ENCODE results near the gene NOP56.

The NOP56 gene, protein sequence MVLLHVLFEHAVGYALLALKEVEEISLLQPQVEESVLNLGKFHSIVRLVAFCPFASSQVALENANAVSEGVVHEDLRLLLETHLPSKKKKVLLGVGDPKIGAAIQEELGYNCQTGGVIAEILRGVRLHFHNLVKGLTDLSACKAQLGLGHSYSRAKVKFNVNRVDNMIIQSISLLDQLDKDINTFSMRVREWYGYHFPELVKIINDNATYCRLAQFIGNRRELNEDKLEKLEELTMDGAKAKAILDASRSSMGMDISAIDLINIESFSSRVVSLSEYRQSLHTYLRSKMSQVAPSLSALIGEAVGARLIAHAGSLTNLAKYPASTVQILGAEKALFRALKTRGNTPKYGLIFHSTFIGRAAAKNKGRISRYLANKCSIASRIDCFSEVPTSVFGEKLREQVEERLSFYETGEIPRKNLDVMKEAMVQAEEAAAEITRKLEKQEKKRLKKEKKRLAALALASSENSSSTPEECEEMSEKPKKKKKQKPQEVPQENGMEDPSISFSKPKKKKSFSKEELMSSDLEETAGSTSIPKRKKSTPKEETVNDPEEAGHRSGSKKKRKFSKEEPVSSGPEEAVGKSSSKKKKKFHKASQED

DNA sequence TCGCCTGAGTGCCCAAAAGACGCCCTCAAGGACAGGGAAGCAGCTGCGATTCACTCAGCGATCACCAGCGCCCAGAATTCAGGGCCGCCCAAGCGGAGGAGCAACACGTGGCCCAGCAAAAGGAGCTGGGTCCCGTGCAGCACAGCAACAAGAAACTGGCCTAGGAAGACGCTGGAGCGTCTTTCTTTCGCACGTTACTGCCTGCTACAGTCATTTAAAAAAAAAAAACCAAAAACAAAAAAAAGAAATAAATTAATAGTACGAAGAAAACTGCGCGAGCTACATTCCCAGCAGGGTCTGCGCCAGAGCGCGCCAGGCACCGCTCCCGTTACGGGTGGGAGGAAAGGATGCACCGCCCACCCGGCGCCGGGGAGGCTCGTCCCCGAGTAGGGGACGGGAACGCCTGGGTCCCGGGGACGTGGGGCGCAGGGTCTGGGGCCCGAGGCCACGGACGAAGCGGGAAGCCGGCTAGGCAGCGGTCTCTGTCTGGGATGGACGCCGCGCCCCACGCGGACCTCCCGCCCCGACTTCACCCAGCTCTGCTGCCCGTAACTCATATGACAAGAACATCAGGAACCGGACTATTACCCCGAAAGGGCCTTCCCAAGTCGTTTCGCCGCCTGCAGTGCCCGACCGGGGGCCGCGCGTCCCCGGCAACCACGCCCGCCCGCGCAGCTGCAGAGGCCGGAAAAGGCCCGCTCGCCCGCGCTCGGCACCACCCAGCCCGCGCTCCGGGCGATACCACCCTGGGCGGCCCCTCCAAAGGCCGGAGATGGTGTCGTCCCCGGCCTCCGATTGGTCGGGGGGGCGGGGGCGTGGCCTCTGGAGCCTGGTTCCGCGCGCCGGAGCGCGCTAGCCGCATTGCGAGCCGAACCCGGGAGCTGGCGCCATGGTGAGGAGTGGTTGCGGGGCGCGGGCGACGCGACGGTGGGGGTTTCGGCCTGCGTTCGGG lies at the start of gene NOP56:
Gene NOP56, plus strand, starts transcription at position 861 of the 952 bp plus-strand sequence. Its CDS starts 29 bp downstream, at position 890.
- peak; percentile 84 for DNase-seq

DNA sequence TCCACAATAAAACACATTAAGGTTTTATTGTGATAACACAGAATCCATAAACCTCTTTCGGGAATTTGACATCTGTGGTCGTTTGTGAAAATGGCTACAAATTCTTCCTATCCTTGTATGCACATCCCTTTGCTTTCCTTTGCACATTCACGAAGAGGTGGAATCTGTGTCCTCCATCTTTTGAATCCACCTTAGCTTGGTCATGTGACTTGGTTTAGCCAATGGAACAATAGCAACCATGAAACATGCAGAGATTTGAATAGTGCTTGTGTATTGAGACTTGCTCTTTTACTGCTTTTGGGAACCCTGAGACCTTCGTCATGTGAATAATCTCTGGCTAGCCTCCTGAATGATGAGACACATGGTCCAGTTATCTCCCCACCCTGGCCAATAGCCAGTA lies 49.7 kb upstream of the NOP56 start:
- no peak for DNase-seq

DNA sequence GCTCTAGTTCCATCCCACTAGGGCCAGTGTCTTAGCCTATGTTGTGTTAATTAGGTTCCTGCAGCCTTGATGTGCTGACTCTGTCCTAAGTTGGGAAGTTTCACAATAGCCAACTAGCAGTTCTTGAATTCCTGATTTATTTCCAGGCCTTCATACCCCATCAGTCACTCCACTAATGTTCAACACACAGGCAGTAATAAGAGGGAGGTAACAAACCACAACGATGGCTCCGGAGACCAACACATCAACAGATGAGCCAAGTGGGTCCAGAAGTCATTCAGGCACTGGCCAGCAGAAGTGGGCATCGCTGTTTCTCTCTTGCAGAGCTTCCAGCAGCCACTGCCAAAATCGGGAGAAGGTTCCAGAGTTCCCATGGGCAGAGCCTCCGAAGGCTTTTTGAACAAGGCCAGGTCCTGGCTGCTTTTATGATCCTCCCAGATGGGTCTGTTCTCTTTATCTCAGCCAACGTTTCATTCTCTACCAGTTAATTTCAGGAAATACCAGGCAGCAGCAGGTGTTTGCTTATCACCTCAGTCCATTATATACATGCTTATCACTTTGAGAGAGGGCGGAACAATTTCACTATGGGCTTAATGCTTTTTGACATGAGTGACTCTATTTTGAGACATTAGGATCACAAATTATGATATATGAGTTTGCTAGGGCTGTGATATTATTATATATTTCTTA lies 48.5 kb upstream of the NOP56 start:
- no peak for DNase-seq

DNA sequence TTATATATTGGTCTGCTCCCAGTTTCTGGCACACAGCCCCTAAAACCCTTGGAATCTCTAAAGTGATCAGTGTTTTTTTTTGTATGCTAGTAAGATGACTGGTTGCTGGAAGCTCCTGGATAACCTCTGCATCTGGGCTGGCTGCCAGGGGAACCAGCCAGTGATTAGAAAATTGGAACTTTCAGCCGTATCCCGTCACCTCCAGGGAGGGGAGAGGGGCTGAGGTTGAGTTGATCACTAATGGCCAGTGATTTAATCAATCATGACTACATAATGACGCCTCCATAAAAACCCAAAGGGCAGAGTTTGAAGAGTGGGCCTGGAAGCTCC lies 48.0 kb upstream of the NOP56 start:
- DNase-seq = no peak

DNA sequence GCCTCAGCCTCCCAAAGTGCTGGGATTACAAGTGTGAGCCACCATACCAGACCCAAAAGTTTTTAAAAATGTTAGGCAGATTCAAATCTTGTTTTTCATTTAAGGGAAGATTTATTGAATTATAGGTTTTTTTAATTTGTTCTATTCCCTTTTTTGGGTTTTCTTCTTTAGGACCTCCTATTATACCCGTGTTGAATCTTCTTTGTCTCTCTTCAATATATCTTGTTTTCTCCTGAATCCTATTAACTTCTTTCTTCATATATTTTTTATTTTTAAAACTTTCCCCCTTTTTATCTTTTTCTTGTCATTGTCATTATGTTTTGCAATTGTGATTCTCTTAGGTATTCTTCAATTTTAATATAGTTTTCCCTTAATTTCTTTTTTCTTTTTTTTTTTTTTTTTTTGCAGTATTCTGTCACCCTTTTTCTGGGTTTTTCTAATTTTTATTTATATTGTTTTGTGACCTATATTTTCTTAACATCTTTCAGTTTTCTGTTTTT lies 45.9 kb upstream of the NOP56 start:
- DNase-seq = no peak

DNA sequence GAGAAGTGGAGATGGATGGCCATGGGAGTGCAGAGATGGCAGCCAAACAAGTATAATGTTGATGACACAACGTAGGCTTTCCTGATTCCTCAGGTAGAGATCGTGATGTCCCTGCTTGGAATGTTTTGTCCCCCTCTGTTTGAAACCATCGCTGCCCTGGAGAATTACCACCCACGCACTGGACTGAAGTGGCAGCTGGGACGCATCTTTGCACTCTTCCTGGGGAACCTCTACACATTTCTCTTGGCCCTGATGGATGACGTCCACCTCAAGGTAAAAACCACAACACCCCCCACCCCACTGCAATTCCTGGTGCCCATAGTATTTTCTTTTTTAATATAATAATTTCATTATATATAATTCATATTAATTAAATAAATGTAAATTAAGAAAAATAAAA lies 42.1 kb upstream of the NOP56 start:
- DNase-seq = no peak

DNA sequence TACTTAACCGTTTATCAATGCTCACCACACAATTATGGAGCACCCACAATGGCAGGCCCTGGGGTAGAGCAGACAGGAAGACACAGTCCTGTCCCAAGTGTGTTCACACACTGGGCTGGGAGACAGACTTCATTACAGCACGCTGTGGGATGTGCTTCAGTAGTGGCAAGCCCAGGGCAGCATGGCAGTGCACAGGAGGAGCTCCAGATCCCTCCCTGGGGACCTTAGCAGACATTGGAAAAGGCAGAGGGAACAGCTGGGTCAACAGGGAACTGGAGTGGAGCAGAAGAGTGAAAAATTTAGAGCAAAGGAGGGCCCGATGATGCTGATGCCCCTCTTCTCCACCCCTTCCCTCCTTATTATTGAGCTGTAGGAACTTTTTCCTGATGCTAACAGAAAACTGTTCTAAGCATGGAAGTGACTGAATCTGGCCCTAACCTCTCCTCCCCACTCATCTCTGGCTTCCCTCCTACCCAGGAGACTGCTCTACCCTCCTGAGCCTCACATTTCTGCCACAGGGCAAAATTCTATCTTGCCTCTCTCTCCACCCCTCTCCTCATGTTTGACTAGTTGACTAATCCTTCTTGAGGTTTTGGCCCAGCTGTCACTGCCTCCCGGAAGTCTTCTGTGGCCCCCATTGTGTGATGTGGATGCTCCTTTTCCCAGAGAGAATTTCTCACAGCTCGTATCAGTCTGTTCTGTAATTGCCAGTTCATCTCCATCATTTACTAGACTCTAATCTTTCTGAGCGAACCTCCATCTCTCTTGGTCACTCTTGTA lies 41.3 kb upstream of the NOP56 start:
- DNase-seq = peak; percentile 31

DNA sequence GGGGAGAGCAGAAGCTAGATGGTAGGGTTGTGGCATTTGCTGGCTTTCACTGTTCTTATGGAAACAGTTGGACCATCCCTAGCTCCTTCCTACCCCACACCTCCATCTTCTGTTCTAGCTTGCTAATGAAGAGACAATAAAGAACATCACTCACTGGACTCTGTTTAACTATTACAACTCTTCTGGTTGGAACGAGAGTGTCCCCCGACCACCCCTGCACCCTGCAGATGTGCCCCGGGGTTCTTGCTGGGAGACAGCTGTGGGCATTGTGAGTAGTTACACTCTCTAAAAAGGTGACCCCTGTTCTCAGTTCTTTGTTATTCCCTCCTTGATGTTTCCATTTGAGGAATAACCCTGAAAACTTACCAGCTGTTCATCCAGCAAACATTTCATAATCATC lies 40.4 kb upstream of the NOP56 start:
- DNase-seq = no peak

DNA sequence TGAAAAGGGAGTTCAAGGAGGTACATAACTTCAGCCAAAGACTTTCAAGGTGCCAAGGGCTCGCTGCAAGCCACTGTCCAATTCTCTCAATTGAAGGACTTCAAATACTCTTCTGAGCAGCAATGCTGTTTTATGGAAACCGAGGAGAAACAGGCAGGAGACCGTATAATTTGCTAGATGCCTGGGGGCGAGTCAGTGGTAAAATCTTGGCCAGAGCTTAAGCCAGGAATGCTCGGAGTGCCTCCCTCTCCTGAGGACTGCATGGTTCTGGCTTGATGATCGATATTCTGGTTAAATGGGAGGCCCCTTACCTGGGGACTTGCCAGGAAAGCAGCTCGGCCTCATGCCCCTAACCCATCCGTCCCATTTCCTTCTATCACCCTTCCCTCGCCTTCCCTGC lies 35.8 kb upstream of the NOP56 start:
- DNase-seq = no peak

DNA sequence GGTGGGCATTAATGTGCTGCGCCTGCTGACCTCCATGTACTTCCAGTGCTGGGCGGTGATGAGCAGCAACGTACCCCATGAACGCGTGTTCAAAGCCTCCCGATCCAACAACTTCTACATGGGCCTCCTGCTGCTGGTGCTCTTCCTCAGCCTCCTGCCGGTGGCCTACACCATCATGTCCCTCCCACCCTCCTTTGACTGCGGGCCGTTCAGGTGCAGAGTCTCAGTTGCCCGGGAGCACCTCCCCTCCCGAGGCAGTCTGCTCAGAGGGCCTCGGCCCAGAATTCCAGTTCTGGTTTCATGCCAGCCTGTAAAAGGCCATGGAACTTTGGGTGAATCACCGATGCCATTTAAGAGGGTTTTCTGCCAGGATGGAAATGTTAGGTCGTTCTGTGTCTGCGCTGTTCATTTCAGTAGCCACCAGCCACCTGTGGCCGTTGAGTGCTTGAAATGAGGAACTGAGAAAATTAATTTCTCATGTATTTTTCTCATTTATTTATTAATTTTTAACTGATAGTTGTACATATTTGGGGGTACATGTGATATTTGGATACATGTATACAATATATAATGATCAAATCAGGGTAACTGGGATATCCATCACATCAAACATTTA lies 35.2 kb upstream of the NOP56 start:
- DNase-seq = no peak

DNA sequence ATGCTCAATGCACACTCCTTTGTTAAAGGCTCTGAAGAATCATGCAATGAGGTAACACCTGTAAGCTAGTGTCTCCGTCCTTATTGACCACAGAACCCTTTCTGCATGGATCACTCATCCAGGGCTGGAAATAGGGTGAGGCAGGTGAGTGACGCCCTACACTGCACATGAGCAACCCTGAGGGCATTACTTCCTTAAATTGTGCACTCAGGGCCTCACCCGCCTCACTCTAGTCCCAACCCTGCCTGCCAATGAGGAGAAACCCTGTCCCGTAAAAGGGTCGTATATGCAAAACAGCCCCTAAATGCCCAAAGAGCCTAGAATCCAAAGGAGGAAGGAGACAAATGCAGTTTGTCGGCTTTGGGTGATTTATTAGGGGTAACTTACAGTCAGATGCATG lies 33.6 kb upstream of the NOP56 start:
- DNase-seq = no peak

DNA sequence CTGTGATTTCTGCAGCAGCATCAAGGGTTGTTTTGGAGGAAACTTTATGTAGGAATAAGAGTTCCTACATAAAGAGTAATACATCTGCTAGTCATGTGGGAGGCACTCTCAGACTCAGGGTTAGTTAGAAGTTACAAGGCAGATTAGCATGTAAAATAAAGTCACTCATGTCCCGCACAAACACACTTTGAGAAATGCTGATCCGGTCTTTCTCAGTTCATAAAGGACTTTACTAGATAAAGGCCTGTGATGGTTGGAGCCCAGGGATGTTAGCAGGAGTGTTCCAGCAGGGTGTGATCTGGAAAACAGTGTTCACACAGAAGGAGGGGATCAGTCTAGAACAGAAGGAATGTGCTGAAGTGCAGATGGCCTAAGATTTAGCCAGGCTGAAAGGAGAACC lies 33.1 kb upstream of the NOP56 start:
- no peak for DNase-seq

DNA sequence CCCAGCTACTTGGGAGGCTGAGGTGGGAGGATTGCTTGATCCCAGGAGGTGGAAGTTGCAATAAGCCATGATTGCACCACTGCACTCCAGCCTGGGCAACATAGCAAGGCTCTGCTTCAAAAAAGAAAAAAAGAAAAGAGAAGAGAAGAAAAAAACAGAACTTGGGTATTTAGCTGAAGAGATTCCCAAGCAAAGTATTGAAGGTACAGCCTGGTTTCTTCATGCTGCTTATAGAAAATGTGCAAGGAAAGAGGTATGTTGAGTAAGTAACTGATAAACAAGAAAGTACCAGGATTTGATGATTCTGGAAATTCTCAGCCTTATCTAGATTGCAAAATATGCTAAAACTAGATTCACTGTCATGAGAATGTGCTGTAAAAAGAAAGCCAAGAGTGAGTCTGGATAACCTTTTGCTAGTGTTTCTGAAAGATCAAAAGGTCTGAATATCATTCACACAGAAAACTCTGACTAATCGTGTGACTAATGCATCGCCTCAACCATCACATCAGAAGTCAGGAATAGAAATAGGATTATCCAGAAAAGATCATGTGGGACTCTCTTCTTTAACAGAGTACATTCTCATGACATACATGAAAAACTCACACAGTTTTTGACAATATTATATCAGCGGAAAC lies 32.4 kb upstream of the NOP56 start:
- no peak for DNase-seq

DNA sequence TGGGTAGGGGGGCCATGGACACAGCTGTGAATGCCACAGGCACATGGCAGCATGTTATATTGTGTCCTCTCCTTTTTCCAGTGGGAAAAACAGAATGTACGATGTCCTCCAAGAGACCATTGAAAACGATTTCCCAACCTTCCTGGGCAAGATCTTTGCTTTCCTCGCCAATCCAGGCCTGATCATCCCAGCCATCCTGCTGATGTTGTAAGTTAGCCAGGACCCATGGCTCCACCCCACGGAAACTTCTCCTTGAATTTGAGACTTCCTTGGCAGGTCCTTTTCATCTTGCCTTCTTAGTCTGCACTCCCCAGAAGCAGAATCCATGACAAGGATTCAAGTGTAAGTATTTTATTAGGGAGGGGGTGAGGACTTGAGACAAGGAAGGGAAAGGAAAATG lies 28.2 kb upstream of the NOP56 start:
- DNase-seq = no peak

DNA sequence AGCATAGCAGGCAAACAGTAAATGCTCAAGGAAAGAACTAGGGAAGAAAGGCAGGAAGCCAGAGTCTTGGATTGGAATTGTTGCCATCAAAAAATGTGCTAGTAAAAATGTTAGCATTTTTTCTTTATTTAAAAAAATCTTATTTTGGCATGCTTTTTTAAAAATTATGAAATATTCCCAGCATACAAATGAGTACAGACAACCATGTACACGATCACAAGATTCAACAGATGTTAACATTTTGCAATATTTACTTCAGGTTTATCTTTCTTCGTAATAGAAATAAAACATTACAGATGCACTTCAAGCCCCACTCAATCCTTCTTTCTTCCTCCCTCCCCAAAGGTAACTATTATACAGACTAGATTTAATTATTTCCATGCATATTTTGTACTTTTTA lies 27.4 kb upstream of the NOP56 start:
- no peak for DNase-seq

DNA sequence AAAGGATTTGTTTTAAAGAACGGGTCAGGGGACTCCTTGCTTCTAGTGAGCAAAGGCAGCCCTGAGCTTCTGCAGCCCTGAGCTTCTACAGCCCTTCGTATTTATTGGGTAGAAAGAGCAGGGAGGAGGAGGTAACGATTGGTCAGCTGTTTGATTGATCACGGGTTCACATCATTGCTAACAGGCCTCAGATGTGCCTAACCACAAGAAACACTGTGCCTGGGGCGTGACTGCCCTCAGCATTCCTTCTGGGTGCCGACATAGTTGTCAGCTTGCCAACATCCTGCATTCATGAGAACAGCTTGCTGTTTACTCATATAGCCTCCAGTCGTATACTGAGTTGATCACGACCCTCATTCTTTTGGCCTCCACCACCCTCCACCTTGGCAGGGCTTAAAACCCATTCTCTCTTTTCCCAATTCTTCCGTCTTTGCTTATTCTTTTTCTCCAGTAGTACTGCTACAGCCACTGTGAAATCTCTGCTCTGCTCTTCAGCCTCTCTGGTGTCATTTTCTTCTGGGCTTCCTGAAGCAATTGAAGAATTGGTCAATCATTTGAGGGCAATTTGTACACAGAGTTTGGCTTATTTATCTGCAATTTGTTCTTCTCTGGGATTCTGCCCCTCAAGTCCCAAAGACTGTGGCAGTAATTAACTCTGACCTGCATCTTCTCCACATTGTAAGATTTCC lies 25.4 kb upstream of the NOP56 start:
- DNase-seq = no peak

DNA sequence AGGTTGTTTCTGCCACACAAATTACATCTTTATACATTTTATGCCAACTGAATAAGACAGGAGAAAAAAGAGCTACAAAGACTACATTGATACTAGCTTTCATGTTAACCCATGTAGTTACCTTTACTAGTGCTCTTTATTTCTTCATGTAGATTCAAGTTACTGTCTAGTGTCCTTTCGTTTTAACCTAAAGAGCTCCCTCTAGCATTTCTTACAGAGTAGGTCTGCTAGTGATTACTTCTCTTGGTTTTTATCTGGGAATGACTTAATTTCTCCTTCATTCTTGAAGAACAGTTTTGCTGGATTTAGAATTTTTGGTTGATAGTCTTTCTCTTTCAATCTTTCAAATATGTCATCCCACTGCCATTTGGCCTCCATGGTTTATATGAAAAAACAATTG lies 21.2 kb upstream of the NOP56 start:
- DNase-seq = no peak

DNA sequence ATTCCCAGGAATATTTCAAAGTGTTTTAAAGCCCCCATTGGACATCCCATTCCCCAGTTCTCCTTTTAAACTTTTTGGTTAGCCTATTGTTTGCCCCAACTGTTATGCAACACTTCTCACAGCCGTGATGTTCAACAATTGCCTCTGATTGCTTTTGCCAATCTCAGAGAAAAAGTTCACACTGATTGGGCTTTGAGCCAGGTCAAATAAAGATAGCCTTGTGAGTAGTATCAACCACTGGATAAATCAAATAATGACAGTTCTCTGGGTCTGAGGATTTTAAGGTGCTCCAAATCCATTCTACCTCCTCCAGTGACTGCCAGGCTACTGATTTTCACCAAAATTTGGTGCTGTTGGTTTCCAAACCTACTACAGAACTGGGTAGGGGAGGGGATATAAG lies 19.1 kb upstream of the NOP56 start:
- no peak for DNase-seq

DNA sequence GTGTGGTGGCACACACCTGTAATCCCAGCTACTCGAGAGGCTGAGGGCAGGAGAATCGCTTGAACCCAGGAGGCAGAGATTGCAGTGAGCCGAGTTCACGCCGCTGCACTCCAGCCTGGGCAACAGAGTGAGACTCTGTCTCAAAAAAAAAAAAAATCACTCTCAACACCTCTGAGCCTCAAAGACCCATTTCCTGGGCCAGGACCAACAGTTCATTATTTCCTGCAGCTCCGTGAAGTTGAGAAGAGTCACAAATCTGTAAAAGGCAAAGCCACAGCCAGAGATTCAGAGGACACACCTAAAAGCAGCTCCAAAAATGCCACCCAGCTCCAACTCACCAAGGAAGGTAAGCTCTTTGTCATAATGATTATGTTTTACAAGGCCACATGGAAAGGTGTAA lies 15.2 kb upstream of the NOP56 start:
- no peak for DNase-seq

DNA sequence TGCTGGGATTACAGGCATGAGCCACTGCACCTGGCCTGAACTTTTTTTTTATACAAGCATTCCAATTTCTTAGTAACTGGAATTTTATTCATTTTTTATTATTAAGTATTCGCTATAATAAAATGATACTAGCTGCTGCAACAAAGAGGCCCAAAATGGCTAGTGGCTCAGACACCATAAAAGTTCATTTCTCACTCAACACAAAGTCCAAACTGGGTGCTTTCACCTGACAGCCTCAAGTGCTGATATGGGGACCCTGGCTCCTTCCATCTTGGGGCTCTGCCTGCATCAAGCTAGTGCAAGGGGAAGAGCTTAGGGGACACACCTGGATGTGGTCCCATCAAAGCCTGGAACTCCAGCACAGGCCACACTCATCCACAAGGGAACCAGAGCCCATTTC lies 12.2 kb upstream of the NOP56 start:
- DNase-seq = no peak

DNA sequence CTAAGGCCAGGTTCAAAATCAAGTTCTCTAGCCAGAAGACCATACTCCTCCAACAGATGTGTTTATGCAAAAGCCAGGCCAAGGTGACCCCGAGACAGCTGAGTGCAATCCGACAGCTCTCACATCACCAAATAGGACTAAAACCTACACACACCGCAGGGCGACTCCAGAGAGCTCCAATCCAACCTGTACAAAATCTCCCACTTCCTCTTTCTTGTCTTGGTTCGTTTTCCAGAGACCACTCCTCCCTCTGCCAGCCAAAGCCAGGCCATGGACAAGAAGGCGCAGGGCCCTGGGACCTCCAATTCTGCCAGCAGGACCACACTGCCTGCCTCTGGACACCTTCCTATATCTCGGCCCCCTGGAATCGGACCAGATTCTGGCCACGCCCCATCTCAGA lies 11.5 kb upstream of the NOP56 start:
- DNase-seq = no peak

Measured in NCI-H526 treated with DMSO at 0.1 percent for 48 hours (cell line).